ENCODE results near the gene ARHGAP22. TPM values are rescaled to one million over a fixed set of nuclear protein-coding genes. Genes with fewer than 3 reads are reported as not detected.

The ARHGAP22 gene
- total RNA-seq, 2 experiments from 2014 or later, result not detected

GRCh38 chr10:48605786-48606529 lies 1.1 kb upstream of the ARHGAP22 start:
- H3K9me3 Mint-ChIP-seq, result no peaks in the 10 kb centered on the region
- H3K36me3 ChIP-seq (ENCODE audit: insufficient read depth, low read length), result no peaks in the 10 kb centered on the region
- CTCF ChIA-PET, result no interaction called here
- H3K4me1 ChIP-seq (ENCODE audit: insufficient read depth, low read length), result peaks cover 6% of the 10 kb centered on the region
- H3K36me3 Mint-ChIP-seq (ENCODE audit: low read depth), result no peaks in the 10 kb centered on the region
- H3K9me3 ChIP-seq (ENCODE audit: control insufficient read depth in 1 of 2, insufficient read depth in 1 of 2, low read length in 2 of 2), result no peaks in the 10 kb centered on the region
- H3K4me3 ChIP-seq (ENCODE audit: low read length), result no peak overlapping the region
- H3K27ac ChIP-seq (ENCODE audit: low read depth in 1 of 2, low read length in 2 of 2), result no peak overlapping the region
- ATAC-seq (ENCODE audit: poor library complexity) (no peak), DNase-seq (no peak)
- POLR2A ChIA-PET, result no interaction called here
- no peaks in the 10 kb centered on the region for H3K4me1 Mint-ChIP-seq (ENCODE audit: low read depth)
- peaks cover 51% of the 10 kb centered on the region for H3K27me3 Mint-ChIP-seq
- TF ChIP-seq, protein P1, sequence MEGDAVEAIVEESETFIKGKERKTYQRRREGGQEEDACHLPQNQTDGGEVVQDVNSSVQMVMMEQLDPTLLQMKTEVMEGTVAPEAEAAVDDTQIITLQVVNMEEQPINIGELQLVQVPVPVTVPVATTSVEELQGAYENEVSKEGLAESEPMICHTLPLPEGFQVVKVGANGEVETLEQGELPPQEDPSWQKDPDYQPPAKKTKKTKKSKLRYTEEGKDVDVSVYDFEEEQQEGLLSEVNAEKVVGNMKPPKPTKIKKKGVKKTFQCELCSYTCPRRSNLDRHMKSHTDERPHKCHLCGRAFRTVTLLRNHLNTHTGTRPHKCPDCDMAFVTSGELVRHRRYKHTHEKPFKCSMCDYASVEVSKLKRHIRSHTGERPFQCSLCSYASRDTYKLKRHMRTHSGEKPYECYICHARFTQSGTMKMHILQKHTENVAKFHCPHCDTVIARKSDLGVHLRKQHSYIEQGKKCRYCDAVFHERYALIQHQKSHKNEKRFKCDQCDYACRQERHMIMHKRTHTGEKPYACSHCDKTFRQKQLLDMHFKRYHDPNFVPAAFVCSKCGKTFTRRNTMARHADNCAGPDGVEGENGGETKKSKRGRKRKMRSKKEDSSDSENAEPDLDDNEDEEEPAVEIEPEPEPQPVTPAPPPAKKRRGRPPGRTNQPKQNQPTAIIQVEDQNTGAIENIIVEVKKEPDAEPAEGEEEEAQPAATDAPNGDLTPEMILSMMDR (IDR thresholded peaks at IDR 0.05), result no peak
- H3K4me3 Mint-ChIP-seq, result no peak overlapping the region
- H3K27ac Mint-ChIP-seq, result no peak overlapping the region
- peaks cover 19 to 31% of the 10 kb centered on the region in 2 experiments for H3K27me3 ChIP-seq (ENCODE audit: control insufficient read depth in 1 of 2, insufficient read depth in 2 of 2, low read length in 2 of 2)
- intact Hi-C loops (cut with DNase I, micrococcal nuclease), result loop anchor here in 1 of 2 experiments (5.0 kb wide), 1 partner anchor 244 kb away; no protein-coding TSS in a partner anchor

GRCh38 chr10:48604039-48604990 lies 558 bp downstream of the ARHGAP22 start:
- intact Hi-C loops (cut with DNase I, micrococcal nuclease), result no loop called here
- no peaks in the 10 kb centered on the region for H3K9me3 ChIP-seq (ENCODE audit: control insufficient read depth in 1 of 2, insufficient read depth in 1 of 2, low read length in 2 of 2)
- peaks cover 46% of the 10 kb centered on the region for H3K27me3 Mint-ChIP-seq
- peak in 2 of 14 experiments; percentile 51 to 64 for DNase-seq
- H3K9me3 Mint-ChIP-seq, result no peaks in the 10 kb centered on the region
- H3K36me3 ChIP-seq (ENCODE audit: insufficient read depth, low read length), result no peaks in the 10 kb centered on the region
- CTCF ChIA-PET, result no interaction called here
- no peak overlapping the region for H3K27ac Mint-ChIP-seq
- H3K27ac ChIP-seq (ENCODE audit: low read depth in 1 of 2, low read length in 2 of 2), result no peak overlapping the region
- POLR2A ChIA-PET, result no interaction called here
- H3K4me1 ChIP-seq (ENCODE audit: insufficient read depth, low read length), result peaks cover 6% of the 10 kb centered on the region
- no peak overlapping the region for H3K4me3 ChIP-seq (ENCODE audit: low read length)
- no peak for ATAC-seq (ENCODE audit: poor library complexity)
- TF ChIP-seq, protein P1 (IDR thresholded peaks at IDR 0.05), result no peak
- no peaks in the 10 kb centered on the region for H3K36me3 Mint-ChIP-seq (ENCODE audit: low read depth)
- H3K4me1 Mint-ChIP-seq (ENCODE audit: low read depth), result no peaks in the 10 kb centered on the region
- peaks cover 19 to 31% of the 10 kb centered on the region in 2 experiments for H3K27me3 ChIP-seq (ENCODE audit: control insufficient read depth in 1 of 2, insufficient read depth in 2 of 2, low read length in 2 of 2)
- H3K4me3 Mint-ChIP-seq, result no peak overlapping the region

DNA sequence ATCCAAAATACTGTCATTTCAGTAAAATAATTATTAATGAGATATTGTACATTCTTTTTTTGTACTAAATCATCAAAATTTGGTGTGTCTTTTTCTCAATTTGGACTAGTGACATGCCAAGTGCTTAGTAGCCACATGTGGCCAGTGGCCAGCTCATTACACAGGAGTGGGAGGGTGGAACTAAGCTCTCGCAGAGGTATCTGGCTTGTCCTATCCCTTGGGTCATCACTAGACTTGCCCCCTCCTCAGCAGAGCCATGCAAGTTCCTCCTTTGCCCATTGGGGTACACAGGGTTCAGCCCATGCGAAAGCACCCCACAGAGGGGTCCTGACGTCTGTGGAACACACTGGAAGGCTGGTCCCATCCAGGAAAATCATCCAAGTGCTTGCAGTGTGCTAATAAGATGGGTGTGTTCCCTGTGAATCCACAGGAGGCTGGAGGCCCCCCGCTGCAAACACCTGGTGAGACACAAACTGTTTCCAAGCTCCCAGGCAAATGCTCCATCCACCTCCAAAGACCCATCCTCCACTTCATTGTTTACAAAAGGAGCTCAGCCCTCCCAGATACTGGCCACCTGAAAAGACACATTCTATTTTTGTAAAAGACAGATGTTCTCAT lies 1.3 kb downstream of the ARHGAP22 start:
- Mint-ChIP-seq H3K9me3 (no peaks in the 10 kb centered on the region), H3K27me3 (peaks cover 46% of the 10 kb centered on the region), H3K4me1 (ENCODE audit: low read depth) (no peaks in the 10 kb centered on the region), H3K27ac (no peak overlapping the region), H3K4me3 (no peak overlapping the region), H3K36me3 (ENCODE audit: low read depth) (no peaks in the 10 kb centered on the region)
- ChIA-PET CTCF (no interaction called here), POLR2A (no interaction called here)
- intact Hi-C loops (cut with DNase I, micrococcal nuclease), result no loop called here
- DNase-seq (no peak), ATAC-seq (ENCODE audit: poor library complexity) (no peak)
- Histone ChIP-seq H3K27ac (ENCODE audit: low read depth in 1 of 2, low read length in 2 of 2) (no peak overlapping the region), H3K27me3 (ENCODE audit: control insufficient read depth in 1 of 2, insufficient read depth in 2 of 2, low read length in 2 of 2) (peaks cover 19 to 31% of the 10 kb centered on the region in 2 experiments), H3K36me3 (ENCODE audit: insufficient read depth, low read length) (no peaks in the 10 kb centered on the region), H3K4me1 (ENCODE audit: insufficient read depth, low read length) (peaks cover 6% of the 10 kb centered on the region), H3K4me3 (ENCODE audit: low read length) (no peak overlapping the region), H3K9me3 (ENCODE audit: control insufficient read depth in 1 of 2, insufficient read depth in 1 of 2, low read length in 2 of 2) (no peaks in the 10 kb centered on the region)
- TF ChIP-seq, protein P1 (IDR thresholded peaks at IDR 0.05), result no peak
